Activated effector memory CD4-positive, alpha-beta T cell treated with anti-CD3 and anti-CD28 coated beads, Interleukin-2, amount 50 U/mL, for 16 hours (primary cell): Measurements from ENCODE around the gene SLK.
A peak's percentile ranks its signal among the peaks of the same experiment; 100 is the strongest.

ENCODE experiments used
- DNase-seq: peaks from one replicate; pipeline ENCODE4 v3.0.0-alpha.2; 2020

The SLK gene

GRCh38 chr10:103947799-103948516, 19.0 kb upstream of the SLK start:
- no peak for DNase-seq

GRCh38 chr10:103949728-103950127, 17.2 kb upstream of the SLK start:
- DNase-seq, result no peak

- no peak for DNase-seq
Observed at GRCh38 chr10:103951183-103951582, 15.8 kb upstream of the SLK start.

- no peak for DNase-seq
Observed at GRCh38 chr10:103951942-103952341, 15.0 kb upstream of the SLK start.

GRCh38 chr10:103954543-103954942, 12.4 kb upstream of the SLK start:
- DNase-seq, result no peak

- DNase-seq, result no peak
Observed at GRCh38 chr10:103958996-103959395, 7.9 kb upstream of the SLK start.

- no peak for DNase-seq
Observed at GRCh38 chr10:103960103-103960502, 6.8 kb upstream of the SLK start.

GRCh38 chr10:103967448-103968071, 620 bp downstream of the SLK start:
- DNase-seq, result peak; percentile 74

GRCh38 chr10:103968441-103969391, 1.8 kb downstream of the SLK start:
- no peak for DNase-seq

GRCh38 chr10:103969436-103969835, 2.5 kb downstream of the SLK start:
- no peak for DNase-seq

- DNase-seq, result no peak
Observed at GRCh38 chr10:103969857-103970627, 3.1 kb downstream of the SLK start.

GRCh38 chr10:103975169-103975568, 8.2 kb downstream of the SLK start:
- DNase-seq, result no peak

GRCh38 chr10:103977204-103977603, 10.3 kb downstream of the SLK start:
- DNase-seq, result no peak

- DNase-seq, result no peak
Observed at GRCh38 chr10:103979530-103979929, 12.6 kb downstream of the SLK start.

- DNase-seq, result no peak
Observed at GRCh38 chr10:103980288-103980906, 13.5 kb downstream of the SLK start.

- no peak for DNase-seq
Observed at GRCh38 chr10:103982639-103983038, 15.7 kb downstream of the SLK start.

- no peak for DNase-seq
Observed at GRCh38 chr10:103983367-103983911, 16.5 kb downstream of the SLK start.

- no peak for DNase-seq
Observed at GRCh38 chr10:103985726-103986125, 18.8 kb downstream of the SLK start.

- no peak for DNase-seq
Observed at GRCh38 chr10:103986360-103986759, 19.4 kb downstream of the SLK start.

- DNase-seq, result no peak
Observed at GRCh38 chr10:103990121-103990520, 23.2 kb downstream of the SLK start.

- no peak for DNase-seq
Observed at GRCh38 chr10:103990531-103990930, 23.6 kb downstream of the SLK start.
